ENCODE data around the gene CES2.

DNA sequence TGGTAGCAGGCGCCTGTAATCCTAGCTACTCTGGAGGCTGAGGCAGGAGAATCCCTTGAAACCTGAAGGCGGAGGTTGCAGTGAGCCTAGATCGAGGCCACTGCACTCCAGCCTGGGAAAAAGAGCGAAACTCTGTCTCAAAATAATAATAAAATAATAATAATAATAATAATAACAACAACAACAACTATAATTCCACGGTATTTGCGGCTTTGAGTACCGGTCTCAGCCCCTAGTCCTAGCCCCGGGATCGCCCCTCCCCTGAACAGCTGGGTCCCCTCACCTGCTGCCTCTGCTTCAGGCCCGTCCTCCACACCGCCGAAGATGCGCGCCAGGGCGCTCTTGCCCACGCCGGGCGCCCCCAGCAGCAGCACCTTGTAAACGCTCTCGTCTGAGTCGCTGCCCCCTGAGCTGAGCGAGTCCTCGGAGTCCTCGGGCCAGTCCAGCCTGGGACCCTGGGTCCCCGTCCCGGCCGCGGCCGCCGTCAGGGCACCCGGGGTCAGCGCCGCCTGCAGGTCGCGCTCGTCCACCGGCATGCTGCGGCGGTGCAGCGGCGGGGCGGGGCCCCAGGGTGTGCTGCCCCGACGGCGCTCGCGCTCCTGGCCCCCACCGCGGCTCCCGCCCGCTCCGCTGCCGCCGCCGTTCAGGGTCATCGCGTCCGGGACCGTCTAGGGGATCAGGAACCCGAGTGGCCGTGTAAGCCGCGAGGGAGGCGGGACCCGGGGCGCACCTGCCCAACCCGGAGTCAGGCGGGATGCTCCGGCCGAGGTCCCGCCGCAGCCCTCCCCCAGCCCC is 10.6 kb upstream of the CES2 start:
- TF ChIP-seq, protein P1, sequence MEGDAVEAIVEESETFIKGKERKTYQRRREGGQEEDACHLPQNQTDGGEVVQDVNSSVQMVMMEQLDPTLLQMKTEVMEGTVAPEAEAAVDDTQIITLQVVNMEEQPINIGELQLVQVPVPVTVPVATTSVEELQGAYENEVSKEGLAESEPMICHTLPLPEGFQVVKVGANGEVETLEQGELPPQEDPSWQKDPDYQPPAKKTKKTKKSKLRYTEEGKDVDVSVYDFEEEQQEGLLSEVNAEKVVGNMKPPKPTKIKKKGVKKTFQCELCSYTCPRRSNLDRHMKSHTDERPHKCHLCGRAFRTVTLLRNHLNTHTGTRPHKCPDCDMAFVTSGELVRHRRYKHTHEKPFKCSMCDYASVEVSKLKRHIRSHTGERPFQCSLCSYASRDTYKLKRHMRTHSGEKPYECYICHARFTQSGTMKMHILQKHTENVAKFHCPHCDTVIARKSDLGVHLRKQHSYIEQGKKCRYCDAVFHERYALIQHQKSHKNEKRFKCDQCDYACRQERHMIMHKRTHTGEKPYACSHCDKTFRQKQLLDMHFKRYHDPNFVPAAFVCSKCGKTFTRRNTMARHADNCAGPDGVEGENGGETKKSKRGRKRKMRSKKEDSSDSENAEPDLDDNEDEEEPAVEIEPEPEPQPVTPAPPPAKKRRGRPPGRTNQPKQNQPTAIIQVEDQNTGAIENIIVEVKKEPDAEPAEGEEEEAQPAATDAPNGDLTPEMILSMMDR (IDR thresholded peaks at IDR 0.05) = peak in 3 of 7 experiments; percentile 17 to 51 (median 30)
- TF ChIP-seq POLR2AphosphoS5 (IDR thresholded peaks at IDR 0.05) (no peak), POLR2A (IDR thresholded peaks at IDR 0.05) (no peak)

All from stomach (tissue), 4 donors.